Activated B cell treated with CpG ODN at 0.5 μM for 24 hours (primary cell): ENCODE measurements around the gene SYDE1. TPM values are rescaled to one million over a fixed set of nuclear protein-coding genes. Genes with fewer than 3 reads are reported as not detected.

Experiments
- ATAC-seq: fragments of 200-7000 bp; cut with Tn5 transposase; one replicate; pipeline ENCODE4 v1.10.0; 2021; ENCODE audit warnings: low read depth, mild to moderate bottlenecking, moderate library complexity
- CTCF ChIA-PET: fragments of 350-600 bp; sonication (Branson Sonifier 250); formaldehyde crosslinking; loops from one replicate; lab custom pipeline; 2021; ENCODE audit warnings: antibody characterized with exemption; lab: Charles Lee
- POLR2A ChIA-PET: fragments of 350-600 bp; sonication (Branson Sonifier 250); formaldehyde crosslinking; loops from one replicate; lab custom pipeline; 2021; ENCODE audit warnings: antibody characterized with exemption; lab: Charles Lee
- DNase-seq: peaks from one replicate; pipeline ENCODE4 v3.0.0; 2022
- H3K27ac Mint-ChIP-seq: one replicate; pipeline ENCODE4 v1.8.0; 2020; ENCODE audit warnings: mixed read lengths
- H3K27me3 Mint-ChIP-seq: one replicate; pipeline ENCODE4 v1.8.0; 2021; ENCODE audit warnings: mixed read lengths
- H3K36me3 Mint-ChIP-seq: one replicate; pipeline ENCODE4 v1.8.0; 2021; ENCODE audit warnings: low read depth, mixed read lengths
- H3K4me1 Mint-ChIP-seq: one replicate; pipeline ENCODE4 v1.8.0; 2021; ENCODE audit warnings: mixed read lengths
- H3K4me3 Mint-ChIP-seq: one replicate; pipeline ENCODE4 v1.8.0; 2020; ENCODE audit warnings: mild to moderate bottlenecking, mixed read lengths
- H3K9me3 Mint-ChIP-seq: one replicate; pipeline ENCODE4 v1.8.0; 2020; ENCODE audit warnings: mixed read lengths
- CTCF ChIP-seq: fragments of 200-600 bp; IDR thresholded peaks from one replicate; pipeline ENCODE4 v1.8.0; 2022; ENCODE audit warnings: antibody characterized with exemption, mild to moderate bottlenecking
- intact Hi-C: fragments of 100-400 bp; cut with micrococcal nuclease; formaldehyde crosslinking; loops from one replicate; pipeline ENCODE4 v1.15.1; 2024
- total RNA-seq: library from RNA; stranded (reverse); gene quantifications from 2 replicates; pipeline ENCODE4 v1.2.3, GENCODE V29; 2022

Gene SYDE1
- total RNA-seq, 1 donor from 2014 or later = not detected

- peaks cover 3% of the 10 kb centered on the region for H3K27me3 Mint-ChIP-seq
- no peaks in the 10 kb centered on the region for H3K9me3 Mint-ChIP-seq
- no peak overlapping the region for H3K4me3 Mint-ChIP-seq
- H3K36me3 Mint-ChIP-seq = peaks cover 35% of the 10 kb centered on the region
- no peaks in the 10 kb centered on the region for H3K4me1 Mint-ChIP-seq
- DNase-seq (no peak), ATAC-seq (no peak)
- CTCF ChIA-PET = no interaction called here
- no peak for TF ChIP-seq CTCF
- H3K27ac Mint-ChIP-seq = no peak overlapping the region
- intact Hi-C loops = no loop called here
- POLR2A ChIA-PET = no interaction called here
These were observed 6.3 kb downstream of the SYDE1 start for GRCh38 chr19:15113245-15114152.

GRCh38 chr19:15114153-15114540 lies 6.9 kb downstream of the SYDE1 start:
- H3K27me3 Mint-ChIP-seq = no peaks in the 10 kb centered on the region
- intact Hi-C loops = no loop called here
- H3K4me3 Mint-ChIP-seq = no peak overlapping the region
- H3K27ac Mint-ChIP-seq = no peak overlapping the region
- H3K4me1 Mint-ChIP-seq = no peaks in the 10 kb centered on the region
- ATAC-seq (no peak), DNase-seq (no peak)
- H3K36me3 Mint-ChIP-seq = peaks cover 42% of the 10 kb centered on the region
- ChIA-PET POLR2A (no interaction called here), CTCF (no interaction called here)
- H3K9me3 Mint-ChIP-seq = no peaks in the 10 kb centered on the region
- no peak for TF ChIP-seq CTCF

GRCh38 chr19:15115080-15115479 lies 7.9 kb downstream of the SYDE1 start:
- ATAC-seq = no peak
- no peaks in the 10 kb centered on the region for H3K27me3 Mint-ChIP-seq
- no peaks in the 10 kb centered on the region for H3K9me3 Mint-ChIP-seq
- no peak overlapping the region for H3K4me3 Mint-ChIP-seq
- peaks cover 50% of the 10 kb centered on the region for H3K36me3 Mint-ChIP-seq
- POLR2A ChIA-PET = no interaction called here
- CTCF ChIA-PET = no interaction called here
- no peak for DNase-seq
- no peak for TF ChIP-seq CTCF
- H3K27ac Mint-ChIP-seq = no peak overlapping the region
- intact Hi-C loops = no loop called here
- H3K4me1 Mint-ChIP-seq = no peaks in the 10 kb centered on the region

GRCh38 chr19:15115762-15116615 lies 8.8 kb downstream of the SYDE1 start:
- ATAC-seq = no peak
- Mint-ChIP-seq H3K4me3 (no peak overlapping the region), H3K36me3 (peaks cover 57% of the 10 kb centered on the region), H3K27me3 (no peaks in the 10 kb centered on the region), H3K4me1 (no peaks in the 10 kb centered on the region), H3K9me3 (no peaks in the 10 kb centered on the region), H3K27ac (no peak overlapping the region)
- TF ChIP-seq CTCF = no peak
- no peak for DNase-seq
- POLR2A ChIA-PET = no interaction called here
- CTCF ChIA-PET = no interaction called here
- intact Hi-C loops = no loop called here

- ChIA-PET POLR2A (no interaction called here), CTCF (no interaction called here)
- ATAC-seq (no peak), DNase-seq (no peak)
- Mint-ChIP-seq H3K9me3 (no peaks in the 10 kb centered on the region), H3K27me3 (no peaks in the 10 kb centered on the region), H3K4me1 (no peaks in the 10 kb centered on the region), H3K27ac (no peak overlapping the region), H3K4me3 (no peak overlapping the region), H3K36me3 (peaks cover 62% of the 10 kb centered on the region)
- no peak for TF ChIP-seq CTCF
- intact Hi-C loops = no loop called here
These were observed 9.7 kb downstream of the SYDE1 start for GRCh38 chr19:15116856-15117255.
